HG03064 (cell line): ENCODE results near the gene LRRN1.
"Not testable (repeated sequence)": the region's sequence is repeated elsewhere in the genome, so short reads cannot be mapped to it uniquely, and the experiment has no call there.

Source experiments
- ATAC-seq: cut with Tn5 transposase; IDR thresholded peaks from one replicate; pipeline ENCODE4 v1.9.1; 2021; ENCODE audit warnings: low read depth; ENCODE audit not compliant: unreplicated experiment

LRRN1 gene

DNA sequence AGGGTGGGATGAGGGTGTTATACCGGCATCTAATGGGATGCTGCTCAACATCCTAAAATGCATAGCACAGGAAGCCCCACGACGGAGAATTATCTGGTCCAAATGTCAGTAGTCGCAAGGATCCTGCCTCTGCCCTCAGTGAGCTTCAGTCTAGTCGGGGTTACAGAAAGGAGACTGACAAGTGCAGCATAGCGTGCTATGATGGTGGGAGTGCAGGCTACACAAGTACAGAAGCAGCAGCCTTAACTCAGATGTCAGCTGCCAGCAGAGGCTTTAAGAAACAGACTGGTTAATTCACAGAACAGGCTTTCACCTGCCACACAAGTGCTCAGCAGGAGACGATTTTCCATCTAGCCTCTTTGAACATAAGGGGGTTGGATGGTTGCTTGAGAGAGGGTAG is 6.9 kb downstream of the LRRN1 start:
- ATAC-seq: no peak

DNA sequence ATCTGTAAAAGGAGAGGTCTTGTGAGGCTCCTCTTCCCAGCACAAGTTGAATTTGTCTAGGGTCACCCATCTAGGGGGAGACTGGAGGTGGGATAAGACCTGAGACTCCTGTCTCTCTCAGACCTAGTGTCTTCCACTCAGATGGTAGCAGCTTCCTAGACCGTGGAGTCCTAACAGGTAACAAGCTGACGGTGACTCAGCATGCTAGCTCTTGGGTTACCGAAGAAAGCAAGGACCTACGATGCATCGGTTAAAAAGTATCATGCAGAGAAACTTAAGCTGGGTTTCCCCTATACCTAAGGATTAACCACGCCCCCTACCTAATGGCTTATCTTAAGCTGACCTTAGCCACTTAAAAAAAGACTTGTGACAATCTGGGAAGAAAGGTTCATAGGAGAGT is 7.6 kb downstream of the LRRN1 start:
- no peak for ATAC-seq

DNA sequence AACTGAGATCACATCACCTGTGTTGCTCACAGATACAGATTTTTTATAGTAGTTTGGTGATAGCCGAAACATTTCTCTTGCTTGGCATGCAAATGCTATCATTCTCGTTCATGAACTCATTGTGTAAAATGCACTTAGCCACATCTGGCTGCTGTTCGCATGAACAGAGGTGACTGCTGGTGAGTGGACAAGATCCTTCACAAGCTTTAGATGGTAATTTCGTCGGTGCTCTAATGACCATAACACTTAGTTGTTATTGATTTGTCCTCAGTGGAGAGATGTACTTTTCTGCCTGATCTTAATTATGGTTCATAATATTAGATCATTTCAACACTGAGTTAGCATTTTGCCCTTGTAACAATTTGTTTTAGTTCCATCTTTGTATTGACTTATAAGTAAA is 13.8 kb downstream of the LRRN1 start:
- ATAC-seq: no peak

DNA sequence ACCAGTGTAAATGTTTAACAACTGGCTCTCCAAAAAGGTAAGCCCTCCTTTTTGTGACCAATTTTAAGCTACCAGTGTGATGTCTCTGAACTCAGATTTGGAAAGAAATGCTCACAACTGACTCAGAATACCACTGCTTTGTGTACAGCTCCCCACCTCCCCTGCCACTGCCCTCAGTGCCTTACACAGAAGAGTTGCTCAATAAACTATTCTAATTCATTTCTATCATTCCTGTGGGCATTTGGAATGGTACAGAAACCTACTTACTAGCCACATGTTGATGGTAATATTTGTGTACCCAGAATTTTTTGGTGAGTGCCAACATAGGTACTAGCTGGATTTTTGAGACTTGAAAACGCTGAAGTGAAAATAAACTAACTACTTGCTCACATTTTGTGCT is 16.0 kb downstream of the LRRN1 start:
- ATAC-seq: no peak

DNA sequence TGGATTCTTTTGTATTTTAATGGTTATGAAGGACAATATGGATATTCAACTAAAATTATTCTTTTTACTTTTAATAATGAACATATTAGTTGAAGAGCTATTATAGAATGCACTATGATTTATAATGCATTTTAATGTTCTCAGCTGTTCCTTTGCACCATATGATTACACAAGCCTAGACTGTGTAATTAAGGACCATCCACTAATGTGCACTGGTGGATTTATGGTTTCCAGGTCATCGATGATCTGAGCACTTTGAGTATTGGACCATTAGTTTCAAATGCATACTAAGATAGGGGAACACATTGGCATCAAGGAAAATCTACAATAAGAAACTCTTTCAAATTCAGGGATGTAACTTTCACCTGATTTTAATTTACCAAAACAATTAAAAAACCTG is 16.8 kb downstream of the LRRN1 start:
- no peak for ATAC-seq

DNA sequence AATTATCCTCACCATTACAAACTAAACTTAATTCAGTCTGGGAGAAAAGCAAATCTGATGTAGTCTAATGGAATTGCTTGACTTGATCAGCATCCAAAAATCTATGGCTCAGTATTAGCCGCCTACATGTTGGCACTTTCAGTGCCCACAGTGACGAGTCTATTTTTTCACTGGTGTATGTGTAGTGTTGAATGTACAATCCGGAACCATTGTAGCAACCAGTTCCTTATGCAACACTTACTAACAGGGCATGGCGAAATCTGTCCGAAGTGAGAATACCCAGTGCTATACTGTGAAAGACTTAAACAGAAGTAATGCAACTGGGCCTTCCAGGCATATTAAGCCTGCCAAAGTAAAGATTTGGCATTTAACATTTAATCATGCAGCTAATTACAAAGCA is 18.6 kb downstream of the LRRN1 start:
- ATAC-seq: no peak

DNA sequence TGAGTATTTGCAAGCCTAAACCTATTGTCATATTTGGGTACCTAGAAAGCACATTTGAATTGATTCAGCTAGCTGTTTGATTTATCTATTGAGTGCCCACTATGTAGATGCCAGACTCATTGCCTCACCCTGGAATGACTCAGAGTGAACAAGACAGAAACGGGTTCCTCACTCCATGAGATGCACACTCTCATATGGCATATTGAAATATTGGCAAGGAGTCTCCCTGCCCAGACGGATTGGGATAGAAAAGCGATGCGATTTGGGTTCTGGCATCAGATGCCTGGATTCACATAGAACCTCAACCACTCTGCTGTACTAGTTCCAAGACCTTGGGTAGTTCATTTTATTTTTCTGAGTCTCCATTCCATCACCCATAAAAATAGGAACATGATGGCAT is 22.5 kb downstream of the LRRN1 start:
- no peak for ATAC-seq

DNA sequence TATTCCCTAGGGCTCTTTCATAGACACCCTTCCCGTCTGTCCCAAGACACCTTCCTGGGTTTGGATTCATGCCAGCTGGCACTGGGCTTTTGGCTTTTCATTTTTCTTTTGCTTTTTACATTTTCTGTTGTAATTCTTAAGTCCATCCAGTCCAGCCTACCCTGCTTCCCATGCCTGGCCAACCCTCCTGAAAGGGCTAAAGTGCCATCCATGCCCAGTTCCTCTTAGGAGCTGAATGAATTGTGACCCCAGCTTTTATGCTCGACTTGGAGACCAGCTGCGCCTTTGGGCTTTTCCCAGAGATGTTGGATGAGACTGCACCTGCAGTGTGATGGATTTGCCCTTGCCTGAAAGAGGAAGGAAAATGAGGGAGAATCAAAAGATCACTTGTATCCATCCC is 25.8 kb downstream of the LRRN1 start:
- no peak for ATAC-seq

DNA sequence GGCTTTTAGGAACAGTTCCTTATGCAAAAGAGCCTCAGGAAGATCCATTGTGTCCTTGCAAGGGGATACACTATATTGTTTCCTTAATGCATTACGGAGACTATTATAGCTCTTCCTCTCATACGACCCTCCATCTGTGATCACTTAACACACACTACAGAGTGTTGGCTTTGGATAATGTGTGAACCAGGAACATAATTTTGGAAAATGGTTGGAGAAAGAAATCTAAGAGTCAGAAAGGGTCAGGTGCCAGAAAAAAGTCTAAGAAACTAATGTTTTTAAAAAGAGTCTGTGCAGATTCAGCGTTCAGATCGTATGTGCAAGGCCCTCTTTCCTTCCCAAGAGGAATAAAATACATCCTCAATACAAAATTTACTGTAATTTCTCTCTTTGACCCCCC is 27.3 kb downstream of the LRRN1 start:
- ATAC-seq: no peak

DNA sequence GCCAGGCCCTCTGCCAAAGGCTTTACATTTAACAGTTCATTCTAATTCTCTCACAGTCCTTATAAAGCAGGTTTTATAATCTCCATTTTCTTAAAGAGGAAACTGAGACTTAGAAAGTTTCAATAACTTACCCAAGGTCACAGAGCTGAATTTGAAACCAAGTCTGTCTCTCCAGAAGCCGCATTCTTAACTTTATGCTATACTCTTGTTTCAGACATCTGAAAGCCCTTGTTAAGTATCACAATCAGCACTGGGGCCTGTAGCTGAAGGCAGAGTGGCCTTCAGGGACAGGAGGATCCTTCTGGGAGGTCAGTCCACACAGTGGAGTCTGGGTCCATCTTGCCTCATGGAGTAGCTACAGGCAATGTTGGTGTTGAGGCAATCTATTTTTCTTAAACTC is 27.9 kb downstream of the LRRN1 start:
- no peak for ATAC-seq

DNA sequence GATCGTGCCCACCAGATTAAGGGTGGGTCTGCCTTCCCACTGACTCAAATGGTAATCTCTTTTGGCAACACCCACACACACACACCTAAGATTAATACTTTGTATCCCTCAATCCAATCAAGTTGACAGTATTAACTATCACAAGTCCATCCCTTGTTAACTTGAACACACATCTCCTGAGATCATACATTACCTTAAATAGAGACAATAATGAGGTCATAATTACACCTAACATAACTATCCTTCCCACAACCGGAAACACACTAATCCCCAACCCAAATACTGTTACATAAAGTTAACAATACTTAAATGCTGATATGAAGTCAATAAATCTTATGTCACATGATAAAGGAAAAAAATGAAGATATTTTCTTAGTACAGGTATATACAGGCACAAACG is 29.2 kb downstream of the LRRN1 start:
- ATAC-seq: not testable (repeated sequence)

DNA sequence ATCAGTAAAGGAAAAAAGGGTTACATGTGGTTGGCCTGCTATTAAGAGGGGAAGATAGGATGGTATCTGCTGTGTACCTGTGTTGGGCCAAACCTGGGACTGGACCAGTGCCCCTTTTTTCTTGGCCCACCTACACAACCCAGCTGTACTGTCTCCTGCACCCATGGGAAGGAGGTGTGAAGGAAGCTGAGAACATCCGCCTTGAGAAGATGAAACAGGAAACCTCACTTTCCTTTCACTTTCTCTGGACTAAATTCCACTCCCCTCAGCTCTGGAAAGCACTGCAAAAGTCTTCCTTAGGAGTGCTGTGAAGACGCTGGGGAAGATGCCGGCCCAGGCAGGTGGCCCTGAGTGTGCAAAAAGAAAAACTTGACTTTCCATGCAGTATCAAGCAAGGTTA is 37.6 kb downstream of the LRRN1 start:
- ATAC-seq: no peak

DNA sequence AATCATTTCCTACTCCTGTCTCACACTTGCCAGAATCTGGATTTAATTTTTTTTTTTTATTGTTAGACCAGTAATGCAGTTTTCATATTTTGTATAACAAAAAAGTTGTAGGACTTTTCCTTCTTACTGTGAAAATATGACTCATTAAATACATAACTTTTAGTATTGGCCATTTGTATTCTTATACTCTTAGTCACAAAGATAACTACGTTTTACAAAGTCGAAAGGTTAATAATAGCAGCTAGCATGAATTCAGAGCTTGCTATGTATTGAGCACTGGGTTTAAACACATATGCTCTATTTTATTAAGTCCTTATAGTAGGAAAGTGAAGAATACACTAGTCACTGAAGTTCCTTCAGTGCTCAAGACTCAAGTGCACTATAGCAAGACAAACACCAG is 43.1 kb downstream of the LRRN1 start:
- ATAC-seq: no peak

DNA sequence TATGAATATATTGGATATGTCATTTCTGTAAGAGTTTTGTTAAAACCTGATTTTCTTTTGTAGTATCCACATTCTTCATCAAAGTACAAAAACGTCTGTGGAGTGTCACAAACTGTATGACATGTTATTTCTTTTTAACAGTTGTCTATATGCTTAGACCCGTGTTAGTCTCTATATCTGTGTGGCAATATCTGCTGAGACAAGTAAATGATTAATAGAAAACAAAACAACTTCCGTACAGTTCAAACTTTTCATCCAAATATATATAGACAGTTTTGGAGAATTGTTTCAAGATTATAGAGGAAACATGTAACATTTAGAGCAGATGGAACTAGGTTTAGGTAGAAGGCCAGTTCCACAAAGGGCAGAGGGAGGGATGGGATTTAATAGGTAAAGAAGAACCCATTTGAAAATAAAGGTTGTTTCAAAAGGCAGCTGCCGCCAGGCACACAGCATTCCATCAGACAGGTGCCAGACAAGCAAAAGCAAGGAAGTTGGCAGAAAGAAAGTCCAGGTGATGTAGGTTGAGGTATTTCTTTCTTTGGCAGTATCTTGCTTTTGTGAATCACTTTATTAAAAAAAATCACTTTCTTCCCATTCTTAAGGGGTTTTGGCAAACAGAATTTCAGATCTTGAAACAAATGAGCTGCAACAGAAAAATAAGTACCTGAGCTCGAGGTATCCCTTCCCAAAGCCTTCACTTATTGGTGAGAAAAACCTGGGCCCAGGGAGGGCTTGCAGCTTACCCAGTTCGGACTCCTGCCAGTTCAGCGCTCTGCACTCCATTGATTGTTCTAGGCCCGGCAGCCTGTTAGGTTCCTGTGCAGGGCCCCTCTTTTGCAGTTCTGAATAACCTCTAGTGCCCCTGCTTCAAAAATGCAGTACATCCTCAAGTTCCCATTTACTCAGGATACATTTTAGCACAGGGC is 49.0 kb downstream of the LRRN1 start:
- ATAC-seq: no peak

DNA sequence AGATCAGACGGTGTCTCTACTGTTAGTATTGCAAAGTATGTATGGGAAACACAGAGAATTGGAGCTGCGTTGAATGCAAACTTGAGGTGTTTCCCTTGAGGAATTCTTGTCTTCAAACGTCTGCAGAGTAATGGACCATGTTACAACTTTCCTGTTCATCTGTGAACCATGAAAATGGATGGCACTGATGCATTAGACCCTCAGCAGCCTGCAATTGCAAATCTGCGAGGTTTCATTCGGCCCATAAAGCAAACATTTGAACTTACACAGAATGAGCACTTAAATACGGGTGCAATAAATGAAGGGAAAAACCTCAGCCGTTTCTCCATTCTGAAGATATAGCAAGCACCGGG is 49.7 kb downstream of the LRRN1 start:
- ATAC-seq: no peak

DNA sequence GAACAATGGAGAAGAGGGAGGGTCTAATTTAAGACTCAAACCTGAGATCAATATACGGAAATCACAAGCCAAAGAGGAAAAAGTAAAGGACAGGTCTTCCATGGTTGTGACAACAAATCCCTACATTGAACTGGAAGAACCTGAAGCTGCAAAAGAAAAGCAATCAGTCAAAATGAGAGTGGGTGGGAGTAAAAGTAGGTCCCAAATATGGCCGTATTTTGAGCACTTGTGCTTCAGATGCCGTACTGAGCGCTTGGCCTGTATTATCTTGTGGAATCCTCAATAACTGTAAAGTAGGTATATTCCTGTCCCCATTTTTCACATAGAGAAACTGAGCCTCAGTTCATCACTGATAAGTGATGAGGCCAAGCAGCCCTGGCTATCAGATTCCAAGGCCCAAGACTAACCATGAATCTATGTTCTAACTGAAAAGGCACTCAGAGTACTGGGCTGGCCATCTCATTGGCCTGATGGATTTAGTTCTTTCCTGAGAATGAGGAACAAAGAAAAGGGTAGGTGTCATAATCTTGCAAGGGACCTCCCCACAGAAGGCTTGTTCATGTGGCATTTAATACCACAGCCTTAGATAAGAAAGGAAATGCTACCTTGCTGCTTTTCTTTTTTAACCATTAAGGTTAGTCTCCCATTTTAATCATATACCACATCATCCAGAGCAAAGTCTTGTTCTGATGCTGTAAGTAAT is 52.5 kb downstream of the LRRN1 start:
- no peak for ATAC-seq

DNA sequence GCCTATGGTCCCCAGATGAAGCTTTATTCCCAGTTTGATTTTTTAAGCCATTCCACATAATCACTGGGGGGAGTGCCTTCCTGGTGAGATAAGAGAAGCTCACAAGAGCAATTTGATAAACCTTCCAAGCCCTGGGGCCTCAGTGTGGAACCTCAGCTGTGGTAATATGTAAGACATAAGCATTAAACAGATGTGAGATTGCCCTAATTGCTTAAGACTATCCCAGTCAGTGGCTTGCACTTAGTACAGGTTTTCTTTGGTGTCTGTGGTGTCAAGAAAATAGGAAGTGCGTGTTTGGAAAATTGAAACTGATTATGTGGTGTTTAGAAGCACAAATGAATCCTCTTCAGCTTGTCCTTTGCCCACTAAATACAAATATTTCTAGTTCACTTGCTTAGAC is 54.3 kb downstream of the LRRN1 start:
- no peak for ATAC-seq

DNA sequence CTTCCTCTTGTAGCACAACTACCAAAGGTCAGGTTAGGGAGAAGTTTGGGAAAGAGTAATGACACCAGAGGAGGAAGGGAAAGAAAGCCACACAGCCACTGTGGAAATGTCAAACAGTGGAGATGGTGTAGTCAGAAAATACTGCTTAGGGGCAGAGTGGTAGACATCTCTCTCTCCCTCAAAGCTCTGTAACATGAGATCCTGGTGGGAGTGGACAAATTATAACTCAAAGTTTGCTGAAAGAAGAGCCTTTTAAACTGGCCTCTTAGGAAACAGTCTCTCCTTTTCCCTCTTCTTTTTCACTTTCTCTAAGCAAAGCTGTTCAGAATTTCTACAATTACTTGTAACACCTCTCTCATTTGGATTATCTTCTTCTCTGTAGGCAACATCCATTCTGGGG is 55.8 kb downstream of the LRRN1 start:
- no peak for ATAC-seq

DNA sequence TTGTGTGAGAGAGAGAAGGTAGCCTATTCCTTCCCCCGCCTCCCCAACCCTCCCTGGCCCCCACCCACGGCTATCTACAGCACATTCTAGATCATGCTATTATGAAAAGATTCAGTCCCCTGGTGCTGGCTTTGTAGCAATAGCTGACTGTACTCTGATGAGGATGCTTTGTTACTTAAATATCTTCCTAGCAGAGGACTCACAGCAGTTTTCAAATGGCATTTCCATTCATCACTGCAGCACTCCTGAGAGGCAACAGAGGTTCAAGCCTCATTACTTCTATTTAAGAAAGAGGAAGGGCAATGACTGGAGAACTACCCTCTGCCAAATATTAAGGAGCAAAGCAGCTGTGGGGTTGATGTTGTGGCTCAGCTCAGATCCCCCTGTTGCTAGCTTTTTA is 61.0 kb downstream of the LRRN1 start:
- no peak for ATAC-seq

DNA sequence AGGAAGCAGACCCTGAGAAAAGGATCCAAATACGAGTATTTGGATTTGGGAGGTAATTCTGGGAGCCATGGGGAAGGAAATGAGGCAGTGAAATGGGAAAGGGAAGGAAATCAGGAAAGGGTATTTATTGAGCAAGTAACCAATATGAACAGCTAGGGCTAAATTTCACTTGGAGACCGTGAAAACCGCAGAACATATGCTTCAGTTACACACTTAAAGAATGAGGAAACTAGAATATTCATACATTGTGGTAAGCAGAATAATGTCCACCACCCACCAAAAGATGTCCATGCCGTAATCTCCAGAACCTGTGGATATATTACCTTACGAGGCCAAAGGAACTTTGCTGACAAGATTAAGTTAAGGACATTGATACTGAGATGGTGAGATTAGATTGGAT is 63.3 kb downstream of the LRRN1 start:
- ATAC-seq: no peak

DNA sequence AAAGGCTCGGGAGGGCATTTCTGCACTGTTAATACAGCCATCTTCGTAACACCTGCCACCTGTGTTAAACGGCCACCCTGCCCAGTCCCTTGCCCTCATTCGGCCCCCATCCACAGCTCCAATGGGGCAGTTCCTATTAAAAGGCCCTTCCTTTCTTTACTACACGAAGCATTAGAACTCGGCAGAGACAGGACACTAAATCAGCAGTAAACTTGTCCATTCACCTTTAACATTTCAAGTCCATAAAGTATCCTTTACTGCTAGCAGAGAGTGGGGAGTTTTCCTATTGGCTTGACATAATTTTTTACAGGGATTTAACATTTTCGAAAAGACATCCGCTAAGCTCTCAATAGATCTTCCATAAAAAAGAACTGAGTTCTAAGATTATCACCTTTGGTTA is 76.3 kb downstream of the LRRN1 start:
- no peak for ATAC-seq

DNA sequence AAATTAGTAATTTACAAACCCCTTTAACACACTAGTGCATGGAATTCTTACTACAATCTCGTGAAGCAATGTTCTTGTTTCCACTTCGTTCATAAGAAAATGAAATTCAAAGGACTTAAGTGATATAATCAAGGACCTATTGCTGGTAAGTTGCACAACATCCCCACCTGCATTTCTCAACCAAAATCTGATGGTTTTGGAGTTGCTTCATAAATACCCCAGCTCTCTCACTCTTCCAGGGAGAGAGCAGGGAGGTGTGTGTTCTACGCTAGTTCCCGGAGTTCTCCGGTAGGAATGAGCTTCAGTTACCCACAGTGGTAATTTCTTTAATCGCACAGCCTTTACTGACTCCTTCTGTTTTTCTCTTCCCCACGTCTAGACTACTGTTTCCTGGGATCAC is 81.8 kb downstream of the LRRN1 start:
- ATAC-seq: no peak
